ENCODE measurements around the gene PFDN1. TPM values are rescaled to one million over a fixed set of nuclear protein-coding genes. Genes with fewer than 3 reads are reported as not detected.

Gene PFDN1
- total RNA-seq, 6 experiments from 2014 or later, result 75.0 to 95.8 (median 89.0) TPM

DNA sequence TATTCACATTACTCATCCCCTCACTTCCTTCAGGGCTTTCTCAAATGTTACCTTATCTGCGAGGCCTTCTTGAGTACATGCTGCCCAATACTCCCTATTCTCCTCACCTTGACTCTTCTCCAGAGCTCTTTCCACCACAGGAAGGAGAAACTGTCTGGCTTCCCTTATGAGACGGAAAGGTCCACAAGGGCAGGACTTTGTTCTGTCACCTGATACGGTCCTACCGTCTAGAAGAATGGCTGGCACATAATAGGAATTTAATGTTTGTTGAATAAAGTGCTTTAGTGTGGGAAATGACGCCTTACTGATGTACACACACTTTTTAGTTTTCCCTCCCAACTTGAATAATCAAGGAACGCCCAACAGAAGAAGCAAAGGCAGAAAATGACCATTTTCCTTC, 52.5 kb downstream of the PFDN1 start:
- H3K4me3 Mint-ChIP-seq, result no peak overlapping the region; the same call in 1 of the 2 replicates
- H3K4me1 Mint-ChIP-seq (ENCODE audit: low read depth), result peaks cover 24% of the 10 kb centered on the region
- no peaks in the 10 kb centered on the region for H3K27me3 Mint-ChIP-seq (ENCODE audit: insufficient read depth)
- H3K9me3 Mint-ChIP-seq, result no peaks in the 10 kb centered on the region
- H3K36me3 Mint-ChIP-seq (ENCODE audit: low read depth), result peaks cover 15% of the 10 kb centered on the region
- H3K27ac Mint-ChIP-seq, result peak overlapping the region; percentile 99
- DNase-seq, result no peak
- TF ChIP-seq, protein P1, sequence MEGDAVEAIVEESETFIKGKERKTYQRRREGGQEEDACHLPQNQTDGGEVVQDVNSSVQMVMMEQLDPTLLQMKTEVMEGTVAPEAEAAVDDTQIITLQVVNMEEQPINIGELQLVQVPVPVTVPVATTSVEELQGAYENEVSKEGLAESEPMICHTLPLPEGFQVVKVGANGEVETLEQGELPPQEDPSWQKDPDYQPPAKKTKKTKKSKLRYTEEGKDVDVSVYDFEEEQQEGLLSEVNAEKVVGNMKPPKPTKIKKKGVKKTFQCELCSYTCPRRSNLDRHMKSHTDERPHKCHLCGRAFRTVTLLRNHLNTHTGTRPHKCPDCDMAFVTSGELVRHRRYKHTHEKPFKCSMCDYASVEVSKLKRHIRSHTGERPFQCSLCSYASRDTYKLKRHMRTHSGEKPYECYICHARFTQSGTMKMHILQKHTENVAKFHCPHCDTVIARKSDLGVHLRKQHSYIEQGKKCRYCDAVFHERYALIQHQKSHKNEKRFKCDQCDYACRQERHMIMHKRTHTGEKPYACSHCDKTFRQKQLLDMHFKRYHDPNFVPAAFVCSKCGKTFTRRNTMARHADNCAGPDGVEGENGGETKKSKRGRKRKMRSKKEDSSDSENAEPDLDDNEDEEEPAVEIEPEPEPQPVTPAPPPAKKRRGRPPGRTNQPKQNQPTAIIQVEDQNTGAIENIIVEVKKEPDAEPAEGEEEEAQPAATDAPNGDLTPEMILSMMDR (IDR thresholded peaks at IDR 0.05), result no peak

GRCh38 chr5:140249536-140249935, 53.4 kb downstream of the PFDN1 start:
- H3K4me3 Mint-ChIP-seq, result no peak overlapping the region
- H3K27ac Mint-ChIP-seq, result peak overlapping the region; percentile 48
- peaks cover 15% of the 10 kb centered on the region for H3K36me3 Mint-ChIP-seq (ENCODE audit: low read depth)
- TF ChIP-seq, protein P1 (IDR thresholded peaks at IDR 0.05), result no peak
- no peaks in the 10 kb centered on the region for H3K9me3 Mint-ChIP-seq
- no peak for DNase-seq
- H3K27me3 Mint-ChIP-seq (ENCODE audit: insufficient read depth), result no peaks in the 10 kb centered on the region
- peaks cover 32% of the 10 kb centered on the region for H3K4me1 Mint-ChIP-seq (ENCODE audit: low read depth)

GRCh38 chr5:140248414-140248813, 54.5 kb downstream of the PFDN1 start:
- Mint-ChIP-seq H3K4me1 (ENCODE audit: low read depth) (peaks cover 36% of the 10 kb centered on the region), H3K9me3 (no peaks in the 10 kb centered on the region), H3K36me3 (ENCODE audit: low read depth) (peaks cover 15% of the 10 kb centered on the region), H3K4me3 (no peak overlapping the region), H3K27ac (no peak overlapping the region), H3K27me3 (ENCODE audit: insufficient read depth) (0 out of 2 replicates have a peak, but pooled peaks cover 1% of the 10 kb centered on the region)
- DNase-seq, result no peak
- TF ChIP-seq, protein P1 (IDR thresholded peaks at IDR 0.05), result no peak

GRCh38 chr5:140246378-140247122, 56.4 kb downstream of the PFDN1 start:
- Mint-ChIP-seq H3K27ac (peak overlapping the region; percentile 86), H3K4me1 (ENCODE audit: low read depth) (peaks cover 46% of the 10 kb centered on the region), H3K9me3 (no peaks in the 10 kb centered on the region), H3K36me3 (ENCODE audit: low read depth) (peaks cover 15% of the 10 kb centered on the region), H3K4me3 (peak overlapping the region; percentile 71), H3K27me3 (ENCODE audit: insufficient read depth) (0 out of 2 replicates have a peak, but pooled peaks cover 1% of the 10 kb centered on the region)
- TF ChIP-seq, protein P1 (IDR thresholded peaks at IDR 0.05), result no peak
- DNase-seq, result peak; percentile 92

GRCh38 chr5:140245926-140246325, 57.0 kb downstream of the PFDN1 start:
- TF ChIP-seq, protein P1 (IDR thresholded peaks at IDR 0.05), result no peak
- Mint-ChIP-seq H3K36me3 (ENCODE audit: low read depth) (peaks cover 15% of the 10 kb centered on the region), H3K9me3 (no peaks in the 10 kb centered on the region), H3K27me3 (ENCODE audit: insufficient read depth) (0 out of 2 replicates have a peak, but pooled peaks cover 1% of the 10 kb centered on the region), H3K27ac (peak overlapping the region; percentile 86), H3K4me3 (peak overlapping the region; percentile 71), H3K4me1 (ENCODE audit: low read depth) (peaks cover 52% of the 10 kb centered on the region)
- no peak for DNase-seq
